Measurements from ENCODE around the gene PATZ1. TPM values are rescaled to one million over a fixed set of nuclear protein-coding genes. Genes with fewer than 3 reads are reported as not detected.

Gene PATZ1
- total RNA-seq, 1 experiment from 2014 or later = 18.6 TPM

DNA sequence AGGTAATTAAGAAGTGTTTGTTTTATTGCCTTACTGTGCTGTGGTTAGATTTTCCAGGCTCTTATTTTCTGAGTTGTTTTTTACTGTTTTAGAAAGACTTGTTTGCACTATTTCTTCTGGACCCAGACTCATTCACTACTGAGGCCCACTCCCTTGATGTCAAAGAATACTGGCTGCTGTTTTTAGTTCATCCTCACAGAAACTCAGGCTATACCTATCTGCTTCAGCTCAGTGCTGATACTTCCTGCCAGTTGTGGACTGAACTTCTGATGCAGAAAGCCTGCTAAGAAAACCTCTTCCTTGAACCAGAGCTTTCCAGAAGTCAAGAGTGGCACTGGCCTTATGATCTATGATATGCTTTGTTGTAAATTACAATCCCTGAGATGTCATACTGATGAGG lies 38.0 kb downstream of the PATZ1 start:
- in situ Hi-C loops (cut with HindIII; ENCODE audit: low pct_unique_long_range_greater_than_20kb, low sequenced_read_pairs) = no loop called here
- Histone ChIP-seq H3K9me3 (ENCODE audit: control insufficient read depth, insufficient read depth, low read depth, low read length) (no peaks in the 10 kb centered on the region), H3K27ac (ENCODE audit: low read length) (no peak overlapping the region), H3K27me3 (ENCODE audit: control insufficient read depth, insufficient read depth, low read length) (no peaks in the 10 kb centered on the region), H3K36me3 (ENCODE audit: control insufficient read depth, insufficient read depth, low read length) (no peaks in the 10 kb centered on the region), H3K4me1 (ENCODE audit: control insufficient read depth, insufficient read depth, low read length) (no peaks in the 10 kb centered on the region), H3K4me3 (ENCODE audit: low read depth in 2 of 2, low read length in 2 of 2) (no peak overlapping the region)
- no peak for ATAC-seq
- intact Hi-C loops (cut with micrococcal nuclease; ENCODE audit: unreplicated experiment) = no loop called here
- CTCF ChIA-PET = no interaction called here
- DNase-seq (ENCODE audit: low read depth, low spot score) = no peak
- TF ChIP-seq, protein P1, sequence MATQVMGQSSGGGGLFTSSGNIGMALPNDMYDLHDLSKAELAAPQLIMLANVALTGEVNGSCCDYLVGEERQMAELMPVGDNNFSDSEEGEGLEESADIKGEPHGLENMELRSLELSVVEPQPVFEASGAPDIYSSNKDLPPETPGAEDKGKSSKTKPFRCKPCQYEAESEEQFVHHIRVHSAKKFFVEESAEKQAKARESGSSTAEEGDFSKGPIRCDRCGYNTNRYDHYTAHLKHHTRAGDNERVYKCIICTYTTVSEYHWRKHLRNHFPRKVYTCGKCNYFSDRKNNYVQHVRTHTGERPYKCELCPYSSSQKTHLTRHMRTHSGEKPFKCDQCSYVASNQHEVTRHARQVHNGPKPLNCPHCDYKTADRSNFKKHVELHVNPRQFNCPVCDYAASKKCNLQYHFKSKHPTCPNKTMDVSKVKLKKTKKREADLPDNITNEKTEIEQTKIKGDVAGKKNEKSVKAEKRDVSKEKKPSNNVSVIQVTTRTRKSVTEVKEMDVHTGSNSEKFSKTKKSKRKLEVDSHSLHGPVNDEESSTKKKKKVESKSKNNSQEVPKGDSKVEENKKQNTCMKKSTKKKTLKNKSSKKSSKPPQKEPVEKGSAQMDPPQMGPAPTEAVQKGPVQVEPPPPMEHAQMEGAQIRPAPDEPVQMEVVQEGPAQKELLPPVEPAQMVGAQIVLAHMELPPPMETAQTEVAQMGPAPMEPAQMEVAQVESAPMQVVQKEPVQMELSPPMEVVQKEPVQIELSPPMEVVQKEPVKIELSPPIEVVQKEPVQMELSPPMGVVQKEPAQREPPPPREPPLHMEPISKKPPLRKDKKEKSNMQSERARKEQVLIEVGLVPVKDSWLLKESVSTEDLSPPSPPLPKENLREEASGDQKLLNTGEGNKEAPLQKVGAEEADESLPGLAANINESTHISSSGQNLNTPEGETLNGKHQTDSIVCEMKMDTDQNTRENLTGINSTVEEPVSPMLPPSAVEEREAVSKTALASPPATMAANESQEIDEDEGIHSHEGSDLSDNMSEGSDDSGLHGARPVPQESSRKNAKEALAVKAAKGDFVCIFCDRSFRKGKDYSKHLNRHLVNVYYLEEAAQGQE (IDR thresholded peaks at IDR 0.05; ENCODE audit: insufficient read depth in 1 of 2, low read depth in 2 of 2, low read length in 1 of 2) = no peak
- no peak for TF ChIP-seq POLR2AphosphoS5 (IDR thresholded peaks at IDR 0.05; ENCODE audit: low read depth, low read length)
- TF ChIP-seq TCF7L2 (IDR thresholded peaks at IDR 0.05; ENCODE audit: low read depth, low read length) = no peak
- no peak for TF ChIP-seq SIN3A (IDR thresholded peaks at IDR 0.05; ENCODE audit: borderline replicate concordance, insufficient read depth, low read depth, low read length)
- TF ChIP-seq, protein P2, sequence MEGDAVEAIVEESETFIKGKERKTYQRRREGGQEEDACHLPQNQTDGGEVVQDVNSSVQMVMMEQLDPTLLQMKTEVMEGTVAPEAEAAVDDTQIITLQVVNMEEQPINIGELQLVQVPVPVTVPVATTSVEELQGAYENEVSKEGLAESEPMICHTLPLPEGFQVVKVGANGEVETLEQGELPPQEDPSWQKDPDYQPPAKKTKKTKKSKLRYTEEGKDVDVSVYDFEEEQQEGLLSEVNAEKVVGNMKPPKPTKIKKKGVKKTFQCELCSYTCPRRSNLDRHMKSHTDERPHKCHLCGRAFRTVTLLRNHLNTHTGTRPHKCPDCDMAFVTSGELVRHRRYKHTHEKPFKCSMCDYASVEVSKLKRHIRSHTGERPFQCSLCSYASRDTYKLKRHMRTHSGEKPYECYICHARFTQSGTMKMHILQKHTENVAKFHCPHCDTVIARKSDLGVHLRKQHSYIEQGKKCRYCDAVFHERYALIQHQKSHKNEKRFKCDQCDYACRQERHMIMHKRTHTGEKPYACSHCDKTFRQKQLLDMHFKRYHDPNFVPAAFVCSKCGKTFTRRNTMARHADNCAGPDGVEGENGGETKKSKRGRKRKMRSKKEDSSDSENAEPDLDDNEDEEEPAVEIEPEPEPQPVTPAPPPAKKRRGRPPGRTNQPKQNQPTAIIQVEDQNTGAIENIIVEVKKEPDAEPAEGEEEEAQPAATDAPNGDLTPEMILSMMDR (IDR thresholded peaks at IDR 0.05) = no peak
- POLR2A ChIA-PET = no interaction called here
- no TSS peak for BruUV-seq (replicated peaks)

DNA sequence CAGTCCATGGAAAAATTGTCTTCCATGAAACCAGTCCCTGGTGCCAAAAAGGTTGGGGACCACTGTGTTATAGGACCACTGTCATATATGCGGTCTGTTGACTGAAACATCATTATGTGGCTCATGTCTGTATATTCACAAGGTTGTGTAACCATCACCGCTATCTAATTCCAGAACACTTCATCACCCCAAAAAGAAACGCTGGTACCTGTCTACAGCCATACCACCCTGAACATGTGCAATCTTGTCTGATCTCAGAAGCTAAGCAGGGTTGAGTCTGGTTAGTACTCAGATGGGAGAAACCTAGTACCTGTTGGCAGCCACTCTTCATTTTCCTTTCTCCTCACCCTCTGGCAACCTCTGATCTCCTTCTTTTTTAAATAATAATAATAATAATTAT lies 41.0 kb downstream of the PATZ1 start:
- DNase-seq (ENCODE audit: low read depth, low spot score) (no peak), ATAC-seq (no peak)
- H3K27ac ChIP-seq (ENCODE audit: low read length) = no peak overlapping the region
- no peaks in the 10 kb centered on the region; the same call in 1 of the 2 replicates for H3K27me3 ChIP-seq (ENCODE audit: control insufficient read depth, insufficient read depth, low read length)
- no peaks in the 10 kb centered on the region for H3K9me3 ChIP-seq (ENCODE audit: control insufficient read depth, insufficient read depth, low read depth, low read length)
- intact Hi-C loops (cut with micrococcal nuclease; ENCODE audit: unreplicated experiment) = no loop called here
- no peak overlapping the region for H3K4me3 ChIP-seq (ENCODE audit: low read depth in 2 of 2, low read length in 2 of 2)
- no TSS peak for BruUV-seq (replicated peaks)
- in situ Hi-C loops (cut with HindIII; ENCODE audit: low pct_unique_long_range_greater_than_20kb, low sequenced_read_pairs) = no loop called here
- H3K4me1 ChIP-seq (ENCODE audit: control insufficient read depth, insufficient read depth, low read length) = no peaks in the 10 kb centered on the region
- ChIA-PET POLR2A (no interaction called here), CTCF (no interaction called here)
- H3K36me3 ChIP-seq (ENCODE audit: control insufficient read depth, insufficient read depth, low read length) = no peaks in the 10 kb centered on the region
- TF ChIP-seq, protein P1 (IDR thresholded peaks at IDR 0.05; ENCODE audit: insufficient read depth in 1 of 2, low read depth in 2 of 2, low read length in 1 of 2) = no peak
- TF ChIP-seq TCF7L2 (IDR thresholded peaks at IDR 0.05; ENCODE audit: low read depth, low read length) (no peak), SIN3A (IDR thresholded peaks at IDR 0.05; ENCODE audit: borderline replicate concordance, insufficient read depth, low read depth, low read length) (no peak), POLR2AphosphoS5 (IDR thresholded peaks at IDR 0.05; ENCODE audit: low read depth, low read length) (no peak)
- TF ChIP-seq, protein P2 (IDR thresholded peaks at IDR 0.05) = no peak

All from Panc1 (cell line).